SKM-1 (cell line): ENCODE measurements around the gene MRFAP1.

Source experiments
- DNase-seq: peaks from one replicate; lab custom pipeline; 2025; ENCODE audit not compliant: unreplicated experiment; lab: John Stamatoyannopoulos, UW

MRFAP1 gene

GRCh38 chr4:6689506-6689960 lies 49.0 kb downstream of the MRFAP1 start:
- no peak for DNase-seq
